BE2C (cell line): ENCODE measurements around the gene ZNF354C.

ENCODE experiments used
- DNase-seq: peaks from one replicate; pipeline ENCODE4 v3.0.0-alpha.2; 2020
- H3K27me3 ChIP-seq: fragments of 250-450 bp; sonication (Bioruptor Pico); 2 replicates; pipeline ENCODE4 v1.5.1; 2020; ENCODE audit warnings: mild to moderate bottlenecking
- H3K36me3 ChIP-seq: fragments of 250-450 bp; sonication (Bioruptor Pico); 2 replicates; pipeline ENCODE4 v1.5.1; 2020; ENCODE audit warnings: mild to moderate bottlenecking
- H3K4me1 ChIP-seq: fragments of 250-450 bp; sonication (Bioruptor Pico); 2 replicates; pipeline ENCODE4 v1.5.1; 2020
- H3K4me3 ChIP-seq: 2 replicates; pipeline ENCODE4 v1.5.1; 2011; ENCODE audit warnings: low read depth, low read length
- H3K9me3 ChIP-seq: fragments of 250-450 bp; sonication (Bioruptor Pico); 2 replicates; pipeline ENCODE4 v1.5.1; 2020
- TF ChIP-seq, protein P1 (sequence below): IDR thresholded peaks from 2 replicates; pipeline ENCODE4 v1.5.1; 2012; ENCODE audit warnings: mild to moderate bottlenecking, low read depth, low read length

Gene ZNF354C

DNA sequence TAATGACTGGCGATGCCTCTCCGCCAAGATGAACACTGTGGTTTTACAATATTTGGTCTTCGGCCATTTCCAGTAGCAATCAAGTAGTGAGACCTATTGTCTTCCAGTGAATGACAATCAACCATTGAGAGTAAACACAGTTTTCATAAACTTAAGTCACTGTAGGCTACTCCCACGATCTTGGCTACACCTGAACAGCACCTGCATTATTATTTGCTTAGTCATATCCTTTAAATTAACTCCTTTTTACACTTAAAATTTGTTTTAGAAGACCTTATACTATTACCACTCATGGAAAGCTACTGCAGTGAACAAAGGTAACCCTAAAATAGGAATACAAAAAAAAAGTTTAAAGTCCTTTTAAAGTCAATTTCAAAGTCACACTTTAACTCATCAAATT, 58.2 kb downstream of the ZNF354C start:
- H3K9me3 ChIP-seq, result no peaks in the 10 kb centered on the region

DNA sequence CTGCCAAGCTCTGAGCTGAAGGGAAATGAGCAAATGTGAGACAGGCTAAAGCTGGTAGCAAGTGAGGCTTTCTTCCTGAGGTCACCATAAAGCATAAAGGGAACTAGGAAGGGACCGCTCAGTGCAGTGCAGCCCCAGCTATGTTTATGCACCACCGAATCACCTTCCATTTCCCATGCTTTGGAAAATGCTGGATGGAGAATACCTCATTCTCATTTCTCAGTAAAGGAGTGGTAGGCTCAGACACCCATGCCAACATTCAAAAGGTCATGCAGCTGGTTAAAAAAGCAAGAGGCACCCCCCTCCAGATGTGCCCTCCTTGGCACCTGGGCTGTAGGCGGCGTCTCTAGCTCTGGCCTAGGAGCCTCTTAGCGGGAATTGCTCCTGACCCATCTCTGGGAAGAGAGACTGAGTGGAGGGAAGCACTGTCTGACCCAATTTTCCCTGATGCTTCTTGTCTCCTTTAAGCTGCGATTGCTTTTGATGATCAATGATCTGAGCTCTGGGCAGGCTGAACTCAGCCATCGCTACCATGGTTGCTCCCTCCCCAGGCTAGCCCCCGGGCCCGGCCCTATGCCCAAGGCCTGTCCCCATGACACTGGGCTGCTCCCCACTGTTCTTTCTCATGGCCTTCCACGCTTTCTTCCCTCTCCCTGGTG, 58.7 kb downstream of the ZNF354C start:
- DNase-seq, result no peak
- H3K4me3 ChIP-seq, result no peak overlapping the region
- H3K36me3 ChIP-seq, result no peaks in the 10 kb centered on the region
- no peaks in the 10 kb centered on the region for H3K4me1 ChIP-seq
- TF ChIP-seq, protein P1, sequence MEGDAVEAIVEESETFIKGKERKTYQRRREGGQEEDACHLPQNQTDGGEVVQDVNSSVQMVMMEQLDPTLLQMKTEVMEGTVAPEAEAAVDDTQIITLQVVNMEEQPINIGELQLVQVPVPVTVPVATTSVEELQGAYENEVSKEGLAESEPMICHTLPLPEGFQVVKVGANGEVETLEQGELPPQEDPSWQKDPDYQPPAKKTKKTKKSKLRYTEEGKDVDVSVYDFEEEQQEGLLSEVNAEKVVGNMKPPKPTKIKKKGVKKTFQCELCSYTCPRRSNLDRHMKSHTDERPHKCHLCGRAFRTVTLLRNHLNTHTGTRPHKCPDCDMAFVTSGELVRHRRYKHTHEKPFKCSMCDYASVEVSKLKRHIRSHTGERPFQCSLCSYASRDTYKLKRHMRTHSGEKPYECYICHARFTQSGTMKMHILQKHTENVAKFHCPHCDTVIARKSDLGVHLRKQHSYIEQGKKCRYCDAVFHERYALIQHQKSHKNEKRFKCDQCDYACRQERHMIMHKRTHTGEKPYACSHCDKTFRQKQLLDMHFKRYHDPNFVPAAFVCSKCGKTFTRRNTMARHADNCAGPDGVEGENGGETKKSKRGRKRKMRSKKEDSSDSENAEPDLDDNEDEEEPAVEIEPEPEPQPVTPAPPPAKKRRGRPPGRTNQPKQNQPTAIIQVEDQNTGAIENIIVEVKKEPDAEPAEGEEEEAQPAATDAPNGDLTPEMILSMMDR, result no peak
- H3K27me3 ChIP-seq, result no peaks in the 10 kb centered on the region
- H3K9me3 ChIP-seq, result no peaks in the 10 kb centered on the region; the same call in 1 of the 2 replicates

More for the DNA sequence above, 58.2 kb downstream of the ZNF354C start:
- Histone ChIP-seq H3K4me1 (no peaks in the 10 kb centered on the region), H3K27me3 (no peaks in the 10 kb centered on the region), H3K36me3 (no peaks in the 10 kb centered on the region), H3K4me3 (no peak overlapping the region)
- TF ChIP-seq, protein P1, result no peak
- no peak for DNase-seq

DNA sequence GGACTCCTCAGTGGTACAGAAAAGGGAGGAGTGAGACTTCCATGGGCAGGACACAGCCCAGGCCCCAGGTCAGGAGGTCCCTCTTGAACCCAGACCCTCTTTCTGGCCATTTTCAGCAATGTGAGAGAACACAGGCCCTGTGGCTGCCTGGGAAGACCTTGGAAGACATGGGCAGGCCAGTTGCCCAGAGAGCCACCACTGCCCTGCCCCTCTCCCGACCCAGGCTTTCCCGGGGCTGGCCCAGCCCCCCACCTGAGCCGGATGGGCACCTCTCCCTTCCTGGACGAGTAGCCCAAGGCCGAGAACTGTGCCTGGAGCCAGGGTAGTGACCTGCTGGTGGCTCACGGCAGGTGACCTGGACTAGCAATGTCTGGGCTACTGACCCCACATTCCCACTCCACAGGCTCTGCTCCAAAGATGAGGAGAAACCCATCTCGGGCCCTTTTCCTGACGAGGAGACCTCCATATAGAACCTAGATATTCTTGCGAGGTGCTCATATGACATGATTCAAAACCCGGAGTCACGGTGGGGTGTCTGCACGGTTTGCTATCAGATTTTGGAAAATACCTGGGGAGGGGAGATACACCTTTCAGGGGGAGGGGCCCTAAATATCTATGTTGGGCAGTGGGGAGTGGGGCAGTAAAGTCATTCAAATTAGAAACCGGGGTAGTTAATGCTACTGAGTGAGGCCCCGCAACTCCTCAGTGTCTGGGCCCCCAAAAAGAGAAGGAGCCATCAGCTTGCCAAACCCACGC, 59.4 kb downstream of the ZNF354C start:
- no peaks in the 10 kb centered on the region for H3K4me1 ChIP-seq
- H3K9me3 ChIP-seq, result no peaks in the 10 kb centered on the region; the same call in 1 of the 2 replicates
- DNase-seq, result no peak
- no peaks in the 10 kb centered on the region for H3K27me3 ChIP-seq
- no peak overlapping the region for H3K4me3 ChIP-seq
- TF ChIP-seq, protein P1, result no peak
- H3K36me3 ChIP-seq, result no peaks in the 10 kb centered on the region

DNA sequence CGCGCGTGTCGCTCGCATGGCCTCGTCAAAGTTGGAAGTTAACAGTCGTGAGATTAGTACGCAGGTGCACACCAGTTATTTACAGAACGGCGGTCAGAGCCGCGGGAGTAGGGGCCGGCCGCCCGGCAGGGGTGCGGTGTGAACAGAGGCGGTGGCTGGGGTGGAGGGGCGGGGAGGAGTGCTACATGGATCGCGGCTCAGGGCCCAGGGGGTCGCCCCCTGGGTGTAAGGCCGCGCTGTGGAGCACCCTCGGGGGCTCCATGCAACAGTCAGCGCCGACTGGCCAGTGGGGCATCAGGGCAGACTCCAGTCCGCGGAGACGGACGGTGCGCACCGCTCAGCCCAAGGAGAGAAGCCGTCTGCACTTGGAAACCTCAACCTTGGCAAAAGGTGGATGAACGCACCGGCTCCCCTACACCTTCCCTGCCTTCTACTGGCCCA, 60.3 kb downstream of the ZNF354C start:
- Histone ChIP-seq H3K4me1 (no peaks in the 10 kb centered on the region), H3K9me3 (no peaks in the 10 kb centered on the region; the same call in 1 of the 2 replicates), H3K4me3 (no peak overlapping the region), H3K36me3 (no peaks in the 10 kb centered on the region), H3K27me3 (no peaks in the 10 kb centered on the region)
- no peak for DNase-seq
- TF ChIP-seq, protein P1, result no peak

DNA sequence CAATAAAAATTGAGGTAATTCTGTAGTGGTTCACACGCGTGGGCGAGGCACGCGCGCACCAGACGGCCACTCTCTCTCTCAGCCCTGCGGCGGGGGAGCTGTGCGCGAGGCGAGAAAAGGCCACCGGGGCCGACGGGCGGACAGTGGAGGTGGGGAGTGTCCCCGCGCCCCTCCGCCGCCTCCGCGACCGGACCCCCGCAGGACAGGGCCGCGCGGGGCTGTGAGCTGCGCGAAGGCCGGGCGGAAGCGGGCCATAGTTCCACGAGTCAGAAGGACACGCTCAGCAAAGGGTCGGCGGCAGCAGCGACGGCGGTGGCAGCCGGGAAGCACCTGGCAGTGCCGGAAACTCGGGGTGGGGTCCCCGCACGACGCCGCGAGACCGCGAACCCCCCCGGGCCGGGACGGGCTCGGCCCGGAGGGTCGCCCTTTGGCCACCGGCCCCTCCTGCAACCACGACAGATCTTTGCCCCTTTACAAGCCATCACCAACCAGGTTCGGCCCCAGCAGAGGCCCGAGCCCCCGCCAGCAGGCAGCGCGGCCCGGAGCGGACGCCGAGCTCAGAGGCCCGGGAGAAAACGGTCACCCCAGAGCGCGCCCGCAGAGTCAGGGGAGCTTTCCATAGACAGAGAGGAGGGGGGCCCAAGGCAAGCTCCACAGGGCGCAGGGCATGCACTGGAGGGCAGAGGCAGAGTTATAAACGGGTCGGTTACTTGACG, 60.9 kb downstream of the ZNF354C start:
- H3K9me3 ChIP-seq, result no peaks in the 10 kb centered on the region; the same call in 1 of the 2 replicates
- H3K36me3 ChIP-seq, result no peaks in the 10 kb centered on the region
- TF ChIP-seq, protein P1, result no peak
- H3K4me1 ChIP-seq, result no peaks in the 10 kb centered on the region
- H3K27me3 ChIP-seq, result no peaks in the 10 kb centered on the region
- H3K4me3 ChIP-seq, result no peak overlapping the region
- no peak for DNase-seq
